ENCODE measurements around the gene ULK2.

DNA sequence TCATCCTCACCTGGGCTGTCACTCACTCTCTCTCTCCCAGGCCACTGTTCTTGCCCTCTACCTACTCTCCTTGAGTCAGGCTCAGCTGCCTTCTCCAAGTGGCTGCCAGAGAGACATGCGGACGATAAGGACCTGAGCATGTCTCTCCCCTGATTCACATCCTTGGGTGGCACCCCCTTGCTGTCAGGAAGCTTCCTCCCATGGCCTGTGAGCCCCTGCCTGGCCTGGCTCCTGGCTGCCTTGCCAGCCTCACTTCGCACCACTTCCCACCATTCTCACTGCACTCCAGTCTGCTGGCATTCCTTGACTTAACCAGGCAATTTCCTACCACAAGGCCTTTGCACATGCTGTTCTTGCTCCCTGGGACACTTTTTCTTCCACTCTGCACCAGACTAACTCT is 116.9 kb downstream of the ULK2 start:
- TF ChIP-seq CTCF (conservative IDR thresholded peaks at IDR 0.05; ENCODE audit: low read depth, low read length) = no peak
- TF ChIP-seq EZH2 (IDR thresholded peaks at IDR 0.05; ENCODE audit: borderline replicate concordance, low read depth, low read length, poor library complexity, severe bottlenecking) = no peak
